ENCODE measurements around the gene ST6GAL1.

The ST6GAL1 gene

GRCh38 chr3:186917512-186918312 is 12.6 kb upstream of the ST6GAL1 start:
- DNase-seq = no peak

- peak; percentile 10 for DNase-seq
These were observed 10.0 kb upstream of the ST6GAL1 start for GRCh38 chr3:186920301-186920700.

- no peak for DNase-seq
These were observed 9.5 kb upstream of the ST6GAL1 start for GRCh38 chr3:186920796-186921195.

- no peak for DNase-seq
These were observed 8.7 kb upstream of the ST6GAL1 start for GRCh38 chr3:186921578-186921977.

DNA sequence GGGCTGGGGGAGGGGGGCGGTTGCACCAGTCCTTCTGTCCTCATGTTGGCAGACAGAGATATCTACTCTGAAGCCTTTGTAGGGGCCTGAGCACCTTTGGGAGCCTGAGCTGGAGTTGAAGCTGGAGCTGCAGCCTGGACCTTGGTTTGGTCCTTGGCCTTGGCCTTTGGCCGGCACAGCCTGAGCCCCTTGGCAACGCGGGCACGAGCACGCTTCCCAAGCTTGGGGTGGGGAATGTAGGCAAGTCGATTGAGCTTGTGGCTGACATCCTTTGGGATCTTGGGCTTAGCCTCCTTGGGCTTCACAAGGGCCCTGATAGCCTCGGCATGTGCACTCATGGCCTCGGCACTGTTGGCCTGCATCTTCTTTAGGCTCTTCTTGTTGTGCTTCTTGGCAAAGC is 8.1 kb upstream of the ST6GAL1 start:
- DNase-seq = no peak

DNA sequence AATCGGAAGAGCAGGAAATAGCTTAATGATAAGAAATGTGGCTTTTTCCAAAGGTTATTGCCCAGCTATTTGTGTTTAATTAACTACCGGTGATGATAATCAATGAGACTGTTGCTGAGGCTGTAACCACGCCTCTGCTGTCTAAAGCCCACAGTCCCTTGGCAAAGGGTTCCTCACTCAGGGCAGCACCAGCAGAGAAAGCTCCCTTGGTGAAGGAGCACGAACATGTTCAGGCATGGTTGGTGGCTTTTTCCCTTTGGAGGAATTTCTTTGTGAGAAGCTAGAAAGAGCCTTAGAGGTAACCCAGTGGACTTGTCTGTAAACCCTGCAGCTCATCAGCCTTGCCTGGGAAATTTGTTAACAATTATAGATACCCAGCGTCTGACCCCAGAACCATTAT is 7.5 kb upstream of the ST6GAL1 start:
- DNase-seq = no peak

DNA sequence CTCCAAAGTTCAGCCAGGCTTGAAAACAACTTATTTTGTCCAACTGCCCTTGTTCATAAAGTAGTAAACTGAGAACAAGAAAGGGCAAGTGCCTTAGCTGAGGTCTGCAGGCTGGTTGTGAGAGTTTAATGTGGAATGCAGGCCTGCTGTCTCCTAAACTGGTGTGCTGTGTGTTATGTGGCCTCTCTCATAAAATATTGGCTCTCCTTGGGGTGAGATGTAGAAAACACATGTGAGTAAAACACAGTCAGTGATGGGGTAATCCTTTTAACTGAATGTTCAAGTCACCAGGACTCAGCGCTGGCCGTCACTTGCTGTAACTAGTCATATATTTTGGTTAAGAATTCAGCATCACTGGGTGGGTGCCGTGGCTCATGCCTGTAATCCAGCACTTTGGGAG is 7.1 kb upstream of the ST6GAL1 start:
- no peak for DNase-seq

- no peak for DNase-seq
These were observed 4.5 kb upstream of the ST6GAL1 start for GRCh38 chr3:186925826-186926225.

DNA sequence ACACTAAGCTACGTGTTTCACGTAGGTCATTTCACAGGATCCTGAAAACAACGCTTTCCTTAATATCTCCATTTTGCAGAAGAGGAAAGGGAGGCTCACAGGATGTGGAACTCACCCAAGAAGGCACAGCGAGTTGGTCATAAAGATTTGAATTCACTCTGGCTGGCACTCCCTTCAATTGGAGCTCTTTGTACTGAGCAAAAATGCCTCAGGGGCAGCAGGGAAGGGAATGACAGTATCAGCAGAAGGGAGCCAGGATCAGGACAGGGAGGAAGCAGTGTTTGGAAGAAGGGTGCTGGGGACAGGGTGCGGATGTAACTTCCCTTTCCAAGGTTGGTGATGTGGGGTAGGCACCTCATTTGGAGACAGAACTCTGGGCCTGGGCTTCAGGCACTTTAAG is 1.1 kb upstream of the ST6GAL1 start:
- DNase-seq = no peak

- DNase-seq = no peak
These were observed 641 bp upstream of the ST6GAL1 start for GRCh38 chr3:186929685-186930084.

GRCh38 chr3:186930641-186931531 is 560 bp downstream of the ST6GAL1 start:
- peak; percentile 44 for DNase-seq

DNA sequence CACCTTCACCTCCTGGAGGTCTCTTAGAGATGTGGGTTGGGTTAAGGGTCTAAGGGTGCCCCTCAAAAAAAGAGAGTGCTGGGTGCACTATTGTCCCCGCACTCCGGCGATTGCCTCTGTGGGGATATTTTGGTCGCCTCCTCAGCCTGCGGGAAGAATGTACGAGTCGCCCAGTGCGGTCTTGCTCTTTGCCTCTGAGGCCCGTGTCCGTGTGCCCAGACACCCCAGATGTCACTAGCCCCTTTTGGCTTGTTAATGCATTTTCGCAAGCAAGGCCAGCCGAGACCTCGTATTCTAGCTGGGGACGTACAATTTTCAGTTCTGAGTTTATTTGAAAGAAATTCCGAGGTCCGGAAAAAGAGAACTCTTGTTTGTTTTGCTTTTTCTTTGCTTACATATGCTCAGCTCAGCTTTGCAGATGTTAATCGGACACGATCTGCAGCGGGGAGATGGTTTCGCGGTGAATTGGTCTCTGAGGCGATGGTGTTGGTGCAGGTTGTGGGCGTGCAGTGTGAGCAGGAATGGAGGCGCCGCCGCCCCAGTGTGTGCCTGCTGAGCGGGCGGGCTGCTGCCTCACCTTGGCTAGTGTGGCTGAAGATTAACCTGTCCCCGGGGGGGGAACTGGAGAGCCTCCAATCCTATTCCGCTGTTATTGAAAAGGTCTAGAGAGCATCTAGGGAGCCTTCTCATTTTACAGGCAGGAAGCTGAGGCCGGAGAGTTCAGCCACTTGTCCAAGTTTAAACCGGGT is 1.4 kb downstream of the ST6GAL1 start:
- DNase-seq = no peak

DNA sequence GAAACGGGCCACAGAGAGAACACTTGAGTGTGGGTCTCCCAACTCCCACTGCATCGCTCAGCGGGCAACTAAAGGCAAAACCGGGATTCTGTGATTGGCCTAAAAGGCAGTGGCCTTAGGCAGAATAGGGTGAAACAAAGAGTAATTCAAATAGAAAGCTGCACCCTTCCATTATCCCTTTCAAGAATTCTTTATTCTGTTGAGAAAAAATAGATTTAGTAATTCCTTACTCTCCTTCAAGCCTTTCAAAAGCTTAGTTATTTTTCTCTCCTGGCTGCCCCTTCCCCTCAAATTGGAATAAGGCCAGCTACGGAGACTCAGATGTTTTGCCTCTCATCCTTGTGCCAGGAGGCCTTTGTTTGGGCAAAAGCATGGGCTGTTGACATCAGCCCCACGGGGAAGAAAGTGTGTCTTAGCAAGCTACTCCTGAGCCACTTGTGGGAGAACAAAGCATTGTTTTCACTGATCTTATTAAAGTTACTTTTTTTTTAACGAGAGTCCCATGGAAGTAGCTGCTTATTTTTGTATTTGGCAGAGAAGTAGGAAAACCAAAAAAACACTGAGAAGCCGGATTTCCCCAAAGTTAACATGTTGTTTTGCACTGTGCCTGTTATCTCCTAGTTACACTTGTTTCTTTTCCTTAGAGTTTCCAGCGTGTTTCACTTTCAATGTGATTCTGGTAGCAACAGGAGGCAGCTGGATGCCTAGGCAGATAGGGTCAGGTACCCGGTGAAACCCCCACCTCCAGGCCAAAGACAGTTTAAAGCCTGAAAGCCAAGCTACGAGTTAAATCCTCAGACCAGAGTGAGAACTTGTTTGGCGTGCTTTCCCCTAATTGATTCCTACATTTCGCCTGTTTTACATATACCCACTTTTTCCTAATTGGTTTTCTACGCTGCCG is 2.2 kb downstream of the ST6GAL1 start:
- DNase-seq = no peak

- DNase-seq = no peak
These were observed 3.5 kb downstream of the ST6GAL1 start for GRCh38 chr3:186933816-186934215.

GRCh38 chr3:186935133-186935532 is 4.8 kb downstream of the ST6GAL1 start:
- no peak for DNase-seq

DNA sequence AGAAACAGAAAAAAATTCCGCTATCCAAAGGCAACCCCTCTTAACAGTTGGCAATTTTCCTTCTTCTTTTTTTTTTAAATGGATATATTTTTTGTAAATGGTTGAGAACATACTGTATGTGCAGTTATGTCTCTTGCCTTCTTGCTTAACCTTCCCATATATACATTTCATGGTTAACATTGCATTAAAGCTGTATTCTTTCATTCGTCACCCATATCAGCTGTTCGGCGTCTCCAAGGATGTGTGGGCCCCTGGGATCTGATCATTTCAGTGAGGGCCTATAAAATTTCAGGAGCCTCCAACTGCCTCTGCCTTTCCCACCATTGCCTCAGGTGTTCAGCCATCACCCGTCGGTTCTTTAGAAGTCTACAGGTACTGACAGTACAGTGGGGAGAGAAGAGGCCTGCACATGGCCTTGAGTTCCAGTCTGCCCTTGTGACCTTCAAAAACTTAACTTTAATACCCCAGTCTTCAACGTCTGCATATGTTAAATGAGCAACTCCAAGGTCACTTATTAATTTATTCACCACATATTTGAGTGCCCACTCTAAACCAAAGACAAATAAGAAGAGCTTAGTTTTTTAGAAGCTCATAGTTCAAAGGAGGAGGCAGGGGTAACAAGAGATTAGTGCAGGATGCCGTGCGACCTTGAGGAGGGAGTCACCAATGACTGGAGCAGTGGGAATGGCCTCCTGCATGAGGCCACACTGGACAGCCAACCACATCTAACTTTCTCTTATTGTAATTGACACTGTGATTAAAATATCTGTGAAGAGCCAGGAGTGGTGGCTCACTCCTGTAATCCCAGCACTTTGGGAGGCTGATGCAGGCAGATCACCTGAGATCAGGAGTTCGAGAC is 6.9 kb downstream of the ST6GAL1 start:
- DNase-seq = no peak

- no peak for DNase-seq
These were observed 8.4 kb downstream of the ST6GAL1 start for GRCh38 chr3:186938716-186939115.

GRCh38 chr3:186939536-186939935 is 9.2 kb downstream of the ST6GAL1 start:
- no peak for DNase-seq

DNA sequence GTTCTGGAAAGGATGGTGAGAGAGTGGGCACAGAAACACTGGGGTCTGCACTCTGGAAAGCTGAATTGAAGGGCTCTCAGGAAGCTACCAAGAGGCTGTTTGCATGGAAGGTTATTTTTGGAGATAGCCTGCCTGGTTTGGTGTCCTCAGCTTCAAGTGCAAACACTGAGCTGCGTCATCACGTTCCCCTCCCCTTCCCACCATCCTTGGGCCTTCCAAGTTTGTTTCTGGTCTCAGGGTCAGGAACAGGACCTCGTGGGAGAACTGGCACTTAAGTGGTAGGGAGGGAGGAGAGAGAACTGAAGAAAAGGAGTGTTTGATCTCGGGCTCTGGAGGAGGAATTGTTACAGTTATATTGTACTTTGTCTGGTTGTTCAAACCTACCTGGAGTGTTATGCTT is 10.6 kb downstream of the ST6GAL1 start:
- no peak for DNase-seq

GRCh38 chr3:186942168-186942567 is 11.8 kb downstream of the ST6GAL1 start:
- DNase-seq = no peak

- DNase-seq = no peak
These were observed 15.0 kb downstream of the ST6GAL1 start for GRCh38 chr3:186945255-186945823.

All from NCI-H524 treated with DMSO at 0.1 percent for 48 hours (cell line).